ENCODE data around the gene TPD52L3.

TPD52L3 gene

DNA sequence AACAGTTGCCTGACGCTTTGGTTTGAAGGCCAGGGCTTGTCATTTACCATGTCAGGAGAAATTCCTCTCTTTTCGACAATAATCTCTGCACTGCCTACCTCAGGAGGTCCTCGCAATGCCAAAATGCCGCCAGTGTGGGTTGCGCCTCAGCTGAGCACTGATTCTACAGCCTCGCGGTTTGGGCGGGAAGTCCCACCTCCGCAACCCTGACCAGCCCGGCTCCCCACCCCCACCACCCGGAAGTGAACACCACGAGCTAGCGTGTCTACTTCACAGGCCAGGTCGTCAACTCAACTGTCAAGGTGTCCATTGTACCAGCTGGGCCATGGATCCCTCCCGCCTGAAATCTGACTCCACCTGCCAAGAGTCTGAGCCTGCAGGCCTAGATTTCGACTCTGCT is at the start of gene TPD52L3:
Gene TPD52L3 (plus strand): TSS at position 273 of the 400 bp plus-strand sequence. CDS start 221 bp downstream, outside the sequence.
- H3K36me3 ChIP-seq (ENCODE audit: low read depth): no peaks in the 10 kb centered on the region
- no peaks in the 10 kb centered on the region for H3K4me1 ChIP-seq (ENCODE audit: insufficient read depth, poor library complexity, severe bottlenecking)
- no peaks in the 10 kb centered on the region for H3K9me3 ChIP-seq (ENCODE audit: severe bottlenecking)
- no peak within 1 kb of the TSS for H3K4me3 ChIP-seq (ENCODE audit: severe bottlenecking)
- DNase-seq (ENCODE audit: low spot score) (no peak), ATAC-seq (ENCODE audit: low read depth) (no peak)
- TF ChIP-seq, protein P1, sequence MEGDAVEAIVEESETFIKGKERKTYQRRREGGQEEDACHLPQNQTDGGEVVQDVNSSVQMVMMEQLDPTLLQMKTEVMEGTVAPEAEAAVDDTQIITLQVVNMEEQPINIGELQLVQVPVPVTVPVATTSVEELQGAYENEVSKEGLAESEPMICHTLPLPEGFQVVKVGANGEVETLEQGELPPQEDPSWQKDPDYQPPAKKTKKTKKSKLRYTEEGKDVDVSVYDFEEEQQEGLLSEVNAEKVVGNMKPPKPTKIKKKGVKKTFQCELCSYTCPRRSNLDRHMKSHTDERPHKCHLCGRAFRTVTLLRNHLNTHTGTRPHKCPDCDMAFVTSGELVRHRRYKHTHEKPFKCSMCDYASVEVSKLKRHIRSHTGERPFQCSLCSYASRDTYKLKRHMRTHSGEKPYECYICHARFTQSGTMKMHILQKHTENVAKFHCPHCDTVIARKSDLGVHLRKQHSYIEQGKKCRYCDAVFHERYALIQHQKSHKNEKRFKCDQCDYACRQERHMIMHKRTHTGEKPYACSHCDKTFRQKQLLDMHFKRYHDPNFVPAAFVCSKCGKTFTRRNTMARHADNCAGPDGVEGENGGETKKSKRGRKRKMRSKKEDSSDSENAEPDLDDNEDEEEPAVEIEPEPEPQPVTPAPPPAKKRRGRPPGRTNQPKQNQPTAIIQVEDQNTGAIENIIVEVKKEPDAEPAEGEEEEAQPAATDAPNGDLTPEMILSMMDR (IDR thresholded peaks at IDR 0.05; ENCODE audit: poor library complexity, severe bottlenecking): no peak
- no peaks in the 10 kb centered on the region for H3K27me3 ChIP-seq (ENCODE audit: insufficient read depth, poor library complexity, severe bottlenecking)
- no peak within 1 kb of the TSS for H3K27ac ChIP-seq (ENCODE audit: poor library complexity, severe bottlenecking)

DNA sequence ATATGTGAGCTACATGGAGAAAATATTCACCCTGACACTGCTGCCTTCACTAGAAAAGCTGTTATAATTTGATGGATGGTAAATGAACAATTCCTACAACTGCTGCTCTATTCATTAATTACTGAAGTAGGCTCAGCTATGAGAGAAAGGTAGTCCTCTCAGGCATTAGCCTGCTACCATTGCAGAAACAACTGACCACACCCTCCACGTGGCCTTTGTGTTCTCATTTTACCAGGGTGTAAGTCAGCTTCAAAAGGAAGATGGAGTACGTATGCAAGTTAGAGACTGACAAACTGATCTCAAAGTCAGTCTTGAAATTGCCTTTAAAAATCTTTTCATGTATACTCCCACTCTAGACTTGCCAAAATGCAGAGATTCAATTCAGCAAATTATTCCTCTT is 26.3 kb upstream of the TPD52L3 start:
- no peak for DNase-seq (ENCODE audit: low spot score)
- Histone ChIP-seq H3K4me1 (ENCODE audit: insufficient read depth, poor library complexity, severe bottlenecking) (peaks cover 13% of the 10 kb centered on the region), H3K9me3 (ENCODE audit: severe bottlenecking) (no peaks in the 10 kb centered on the region), H3K27me3 (ENCODE audit: insufficient read depth, poor library complexity, severe bottlenecking) (no peaks in the 10 kb centered on the region), H3K27ac (ENCODE audit: poor library complexity, severe bottlenecking) (peak overlapping the region; percentile 24), H3K36me3 (ENCODE audit: low read depth) (no peaks in the 10 kb centered on the region), H3K4me3 (ENCODE audit: severe bottlenecking) (no peak overlapping the region)
- no peak for ATAC-seq (ENCODE audit: low read depth)
- TF ChIP-seq, protein P1 (IDR thresholded peaks at IDR 0.05; ENCODE audit: poor library complexity, severe bottlenecking): no peak

DNA sequence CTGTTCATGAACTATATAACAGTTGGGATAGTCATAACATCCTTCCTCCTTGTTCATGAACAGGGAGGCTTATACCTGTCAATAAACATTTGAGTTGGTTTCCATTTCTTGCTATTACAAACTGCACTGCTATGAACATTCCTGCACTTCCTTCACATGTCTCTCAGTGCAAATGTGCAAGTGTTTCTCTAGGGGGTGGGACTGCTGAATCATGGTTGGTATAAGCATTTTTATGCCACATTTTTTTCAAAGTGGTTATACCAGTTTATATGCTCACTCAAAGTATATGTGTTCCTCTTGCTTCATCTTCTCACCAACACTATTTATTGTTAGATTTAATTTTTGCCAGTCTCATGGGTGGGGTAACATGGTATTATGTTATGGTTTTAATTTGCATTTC is 25.8 kb upstream of the TPD52L3 start:
- peak; percentile 95 for ATAC-seq (ENCODE audit: low read depth)
- Histone ChIP-seq H3K4me3 (ENCODE audit: severe bottlenecking) (no peak overlapping the region), H3K27ac (ENCODE audit: poor library complexity, severe bottlenecking) (peak overlapping the region; percentile 24), H3K27me3 (ENCODE audit: insufficient read depth, poor library complexity, severe bottlenecking) (no peaks in the 10 kb centered on the region), H3K9me3 (ENCODE audit: severe bottlenecking) (no peaks in the 10 kb centered on the region), H3K36me3 (ENCODE audit: low read depth) (no peaks in the 10 kb centered on the region), H3K4me1 (ENCODE audit: insufficient read depth, poor library complexity, severe bottlenecking) (peaks cover 13% of the 10 kb centered on the region)
- DNase-seq (ENCODE audit: low spot score): no peak
- TF ChIP-seq, protein P1 (IDR thresholded peaks at IDR 0.05; ENCODE audit: poor library complexity, severe bottlenecking): no peak

DNA sequence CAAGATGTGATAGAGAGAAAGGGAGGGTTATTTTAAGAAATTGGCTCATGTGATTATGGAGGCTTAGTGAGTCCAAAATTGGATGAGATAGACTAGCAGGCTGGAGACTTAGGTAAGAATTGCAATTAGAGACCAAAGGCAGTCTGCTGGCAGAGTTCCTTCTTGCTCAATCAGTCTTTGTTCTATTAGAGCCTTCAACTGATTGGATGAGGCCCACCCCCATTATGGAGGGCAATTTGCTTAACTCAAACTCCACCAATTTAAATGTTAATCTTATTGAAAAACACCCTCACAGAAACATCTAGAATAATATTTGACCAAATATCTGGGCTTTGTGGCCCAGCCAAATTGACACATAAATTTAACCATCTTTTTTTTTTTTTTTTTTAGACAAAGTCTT is 23.9 kb upstream of the TPD52L3 start:
- H3K27me3 ChIP-seq (ENCODE audit: insufficient read depth, poor library complexity, severe bottlenecking): no peaks in the 10 kb centered on the region
- no peak for DNase-seq (ENCODE audit: low spot score)

DNA sequence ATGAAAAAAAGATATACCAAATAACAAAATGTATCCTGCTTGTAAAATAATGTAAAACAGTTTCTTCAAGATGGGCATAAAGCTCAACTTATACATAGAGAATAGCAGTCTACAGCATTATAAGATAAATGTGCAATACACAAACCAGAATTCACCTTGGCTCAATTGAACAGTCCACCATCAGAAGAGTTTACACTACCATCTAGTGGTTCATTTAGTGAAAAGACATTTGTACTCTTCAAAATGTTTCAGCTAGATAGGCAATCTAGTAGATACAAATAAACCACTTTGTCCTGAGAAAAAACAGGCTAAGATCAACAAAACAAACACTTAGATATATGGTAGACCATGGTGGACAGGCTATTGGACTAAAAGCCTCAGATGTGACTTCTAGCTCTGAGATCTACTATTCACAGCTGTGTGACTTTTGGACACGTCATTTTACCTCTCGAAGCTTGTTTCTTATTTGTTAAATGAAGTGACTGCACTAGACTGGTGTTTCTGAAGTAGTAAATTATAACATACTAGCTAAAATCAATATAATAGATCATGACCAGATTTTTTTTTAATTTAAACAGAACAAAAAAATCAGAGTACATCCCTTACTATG is 22.1 kb upstream of the TPD52L3 start:
- Histone ChIP-seq H3K4me1 (ENCODE audit: insufficient read depth, poor library complexity, severe bottlenecking) (peaks cover 13% of the 10 kb centered on the region), H3K36me3 (ENCODE audit: low read depth) (no peaks in the 10 kb centered on the region), H3K27ac (ENCODE audit: poor library complexity, severe bottlenecking) (no peak overlapping the region), H3K27me3 (ENCODE audit: insufficient read depth, poor library complexity, severe bottlenecking) (no peaks in the 10 kb centered on the region), H3K9me3 (ENCODE audit: severe bottlenecking) (no peaks in the 10 kb centered on the region), H3K4me3 (ENCODE audit: severe bottlenecking) (no peak overlapping the region)
- TF ChIP-seq, protein P1 (IDR thresholded peaks at IDR 0.05; ENCODE audit: poor library complexity, severe bottlenecking): peak; percentile 81
- ATAC-seq (ENCODE audit: low read depth): peak; percentile 48; the same call in 1 of the 3 replicates
- DNase-seq (ENCODE audit: low spot score): no peak

More for the DNA sequence above, 23.9 kb upstream of the TPD52L3 start:
- TF ChIP-seq, protein P1 (IDR thresholded peaks at IDR 0.05; ENCODE audit: poor library complexity, severe bottlenecking): no peak
- no peaks in the 10 kb centered on the region for H3K9me3 ChIP-seq (ENCODE audit: severe bottlenecking)
- no peaks in the 10 kb centered on the region for H3K36me3 ChIP-seq (ENCODE audit: low read depth)
- no peak overlapping the region for H3K4me3 ChIP-seq (ENCODE audit: severe bottlenecking)
- ATAC-seq (ENCODE audit: low read depth): no peak
- H3K27ac ChIP-seq (ENCODE audit: poor library complexity, severe bottlenecking): no peak overlapping the region
- H3K4me1 ChIP-seq (ENCODE audit: insufficient read depth, poor library complexity, severe bottlenecking): peaks cover 13% of the 10 kb centered on the region
